DMS79 treated with DMSO at 0.1 percent for 48 hours (cell line): ENCODE results near the gene DIMT1.

Source experiments
- DNase-seq: peaks from one replicate; lab custom pipeline; 2025; lab: John Stamatoyannopoulos, UW

Gene DIMT1

DNA sequence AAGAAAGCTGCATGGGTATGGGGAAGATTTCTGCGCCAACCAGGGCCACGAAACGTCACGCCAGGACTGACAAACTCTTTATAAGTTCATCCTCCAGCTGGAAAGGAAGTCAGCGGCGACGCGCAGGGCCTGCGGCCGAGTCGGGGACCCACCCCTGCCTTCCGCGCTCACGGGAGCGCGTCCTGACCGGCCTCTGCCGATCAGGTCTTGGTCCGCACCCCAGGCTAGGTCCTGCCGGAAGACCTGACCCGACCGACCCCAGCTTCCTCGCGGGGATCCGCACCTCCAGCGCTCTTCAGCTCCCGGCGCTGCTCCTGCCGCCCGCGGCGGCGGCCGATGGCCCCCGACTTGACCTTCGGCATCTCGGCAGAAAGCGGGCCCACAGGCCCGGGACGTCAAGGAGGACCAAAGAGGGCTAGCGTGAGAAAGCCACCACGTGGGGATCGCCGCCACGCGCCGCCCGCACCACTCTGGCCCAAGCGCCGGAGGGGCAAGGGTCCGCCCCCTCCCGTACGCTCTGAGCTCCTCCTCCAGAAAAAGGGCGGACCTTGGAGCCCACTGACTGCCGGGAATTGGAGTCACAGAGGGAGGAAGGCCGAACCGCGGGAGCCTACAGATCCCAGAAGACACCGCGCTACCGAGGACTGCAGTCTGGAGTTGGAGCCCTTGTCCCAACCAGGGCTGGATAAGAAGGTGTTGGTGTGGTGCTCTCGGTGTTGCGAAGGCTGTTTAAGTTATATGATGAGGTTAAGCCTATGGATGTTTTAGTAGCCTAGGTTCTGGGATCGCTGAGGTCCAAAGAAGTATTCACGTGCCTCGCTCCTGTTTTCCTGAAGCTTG lies at the start of gene DIMT1:
Gene DIMT1, minus strand, starts transcription at position 495 of the 840 bp plus-strand sequence. Its CDS starts 133 bp downstream, at position 362.
- peak; percentile 82 for DNase-seq

DNA sequence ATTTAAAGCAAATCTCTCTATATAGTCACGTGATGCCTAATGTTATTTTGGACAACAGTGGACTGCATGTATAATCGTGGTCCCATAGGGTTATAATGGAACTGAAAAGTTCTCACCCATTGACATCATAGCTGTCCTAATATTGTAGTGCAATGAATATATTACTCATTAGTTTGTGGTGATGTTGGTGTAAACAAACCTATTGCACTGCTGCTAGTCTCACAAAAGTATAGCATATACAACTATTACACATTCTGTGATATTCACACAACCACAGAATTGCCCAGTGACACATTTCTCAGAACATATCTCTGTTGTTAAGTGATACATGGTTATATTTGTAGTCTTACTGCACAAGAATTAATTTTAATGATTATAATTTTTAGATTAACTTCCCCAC lies 46.6 kb upstream of the DIMT1 start:
- no peak for DNase-seq

DNA sequence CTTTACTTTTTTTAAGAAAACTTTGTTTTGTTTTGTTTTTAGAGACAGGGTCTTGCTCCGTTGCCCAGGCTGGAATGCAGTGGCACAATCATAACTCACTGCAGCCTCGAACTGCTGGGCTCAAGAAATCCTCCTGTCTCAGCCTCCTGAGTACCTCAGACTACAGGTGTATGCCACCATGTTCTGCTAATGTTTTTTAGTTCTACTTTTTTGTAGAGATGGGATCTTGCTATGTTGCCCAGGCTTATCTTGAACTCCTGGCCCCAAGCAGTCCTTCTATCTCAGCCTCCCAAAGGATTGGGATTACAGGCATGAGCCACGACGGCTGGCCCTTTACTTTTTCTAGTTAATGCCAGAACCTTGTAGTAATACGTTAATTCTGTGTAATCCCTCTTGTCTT lies 44.8 kb upstream of the DIMT1 start:
- no peak for DNase-seq

DNA sequence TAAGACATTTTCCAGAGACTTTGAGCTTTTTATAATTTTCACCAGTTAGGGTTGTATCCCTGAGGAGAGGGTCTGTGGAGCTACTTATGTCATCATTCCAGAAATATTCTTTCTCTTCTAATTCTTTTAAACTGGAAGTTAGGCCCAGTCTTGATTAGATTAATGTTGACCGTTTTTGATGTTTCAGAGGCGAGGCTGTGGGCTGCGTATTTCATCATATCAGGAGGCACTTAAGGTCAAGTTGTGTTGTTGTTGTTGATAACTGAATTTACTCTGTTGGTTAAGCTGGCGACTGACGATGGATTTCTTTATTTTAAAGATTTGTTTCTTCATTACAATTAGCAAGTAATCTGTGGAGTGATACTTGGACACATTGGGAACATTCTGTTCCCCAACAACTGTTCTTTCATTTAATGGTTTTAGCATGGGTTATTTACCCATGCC lies 28.9 kb upstream of the DIMT1 start:
- DNase-seq = no peak

DNA sequence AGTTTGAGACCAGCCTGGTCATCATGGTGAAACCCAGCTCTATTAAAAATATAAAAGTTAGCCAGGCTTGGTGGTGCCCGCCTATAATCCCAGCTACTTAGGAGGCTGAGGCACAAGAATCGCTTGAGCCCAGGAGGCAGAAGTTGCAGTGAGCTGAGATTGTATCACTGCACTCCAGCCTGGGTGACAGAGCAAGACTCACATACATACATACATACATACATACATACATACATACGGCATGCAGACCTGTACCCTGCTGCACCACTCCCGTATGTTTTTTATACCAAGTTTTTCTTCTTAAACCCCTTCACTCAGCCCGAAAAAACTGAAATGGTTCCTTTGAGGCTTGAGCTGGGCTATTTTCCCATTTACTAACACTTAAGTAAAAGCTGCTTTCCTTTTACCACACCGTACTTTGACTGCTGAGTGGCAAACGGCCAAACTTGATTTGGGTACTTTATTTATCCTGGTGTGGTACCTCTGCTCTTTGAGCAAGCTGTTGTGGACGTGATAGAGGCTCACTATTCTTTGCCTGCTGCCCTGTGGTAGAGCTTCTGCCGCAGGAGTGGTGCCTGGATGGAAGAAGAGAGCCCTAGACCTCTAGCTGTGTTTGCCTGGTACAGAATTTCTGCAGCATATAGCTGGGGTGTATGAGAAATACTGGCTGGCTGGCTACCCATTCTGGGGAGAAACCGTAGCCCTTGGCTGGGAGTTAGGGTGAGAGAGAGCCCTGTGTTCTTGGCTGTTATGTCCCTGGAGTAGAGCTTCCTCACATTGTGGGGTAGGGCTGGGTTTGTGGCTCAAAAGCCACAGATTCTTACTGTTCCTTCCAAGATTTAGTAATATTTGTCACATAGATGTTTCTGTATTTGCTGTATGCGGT lies 28.3 kb upstream of the DIMT1 start:
- no peak for DNase-seq

DNA sequence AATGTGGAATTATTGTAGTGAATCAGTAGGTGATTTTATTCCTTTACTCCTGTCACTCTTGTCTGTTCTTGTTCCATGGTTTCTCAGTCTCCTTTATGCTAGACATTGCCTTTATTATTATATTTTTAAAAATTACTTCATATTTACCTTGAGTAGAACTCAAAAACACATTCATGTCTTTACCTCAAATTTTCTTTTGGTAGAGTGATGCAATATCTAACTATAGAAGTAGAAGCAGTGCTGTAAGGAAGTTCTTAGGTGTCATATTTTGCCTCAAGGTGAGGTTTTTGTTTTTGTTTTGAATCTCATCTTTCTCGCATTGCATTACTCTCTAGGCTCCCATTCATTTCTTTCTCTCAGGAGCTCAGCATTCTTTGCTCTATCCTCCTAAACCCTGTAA lies 21.1 kb upstream of the DIMT1 start:
- no peak for DNase-seq

DNA sequence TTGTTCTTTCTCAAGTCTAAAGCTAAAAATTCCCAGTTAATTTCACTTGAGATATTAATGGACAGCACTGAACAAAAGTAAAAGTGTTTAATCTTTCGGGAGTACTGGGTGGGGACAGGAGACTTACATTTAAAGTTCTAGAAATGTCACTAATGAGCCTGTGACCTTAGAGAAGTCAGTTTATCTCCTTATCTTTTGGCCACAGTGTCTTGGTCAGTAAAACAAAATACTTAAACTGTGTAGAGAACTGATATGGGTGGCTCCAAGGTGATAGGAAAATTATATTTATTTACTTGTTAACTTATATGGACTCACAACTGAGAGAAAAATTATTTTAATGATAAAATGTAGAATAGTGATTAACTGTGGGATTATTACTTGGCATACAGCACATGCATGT lies 17.7 kb upstream of the DIMT1 start:
- no peak for DNase-seq

DNA sequence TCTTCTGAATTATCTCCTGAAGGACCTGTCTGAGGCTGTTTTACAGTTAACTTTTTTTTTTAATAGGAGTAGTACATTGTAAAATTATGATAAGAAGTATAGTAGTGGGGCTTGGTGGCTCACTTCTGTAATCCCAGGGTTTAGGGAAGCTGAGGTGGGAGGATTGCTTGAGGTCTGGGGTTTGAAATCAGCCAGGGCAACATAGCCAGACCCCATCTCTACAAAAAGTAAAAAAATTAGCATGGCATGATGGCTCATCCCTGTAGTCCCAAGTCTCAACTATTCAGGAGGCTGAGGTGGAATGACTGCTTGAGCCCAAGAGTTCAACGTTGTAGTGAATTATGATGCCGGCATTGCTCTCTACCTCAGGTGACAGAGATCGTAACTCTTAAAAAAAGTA lies 15.9 kb upstream of the DIMT1 start:
- DNase-seq = no peak

DNA sequence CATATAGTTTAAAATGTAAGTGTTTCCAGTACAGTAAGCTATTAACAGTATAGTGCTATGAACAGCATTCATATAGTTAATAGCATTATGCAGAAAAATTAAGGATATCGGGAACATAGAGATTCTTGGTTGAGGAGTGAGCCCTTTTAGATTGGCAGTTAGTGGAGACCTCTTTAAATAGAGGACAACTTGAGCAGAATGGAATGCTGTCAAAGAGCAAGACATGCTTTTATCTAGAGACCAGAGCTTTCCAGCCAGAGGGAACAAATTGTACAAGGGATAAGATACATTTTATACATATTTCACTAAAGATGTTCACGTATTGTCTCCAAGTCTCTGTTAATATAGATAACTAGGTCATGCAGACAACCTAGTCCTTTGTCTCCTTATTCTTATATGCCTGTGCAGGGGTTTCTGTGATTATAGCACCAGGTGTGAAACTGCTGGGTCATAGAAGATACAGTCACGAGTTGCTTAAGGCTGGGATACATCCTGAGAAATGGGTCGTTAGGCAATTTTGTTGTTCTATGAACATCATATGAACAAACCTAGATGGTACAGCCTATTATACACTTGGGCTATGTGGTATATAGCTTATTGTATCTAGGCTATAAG lies 14.9 kb upstream of the DIMT1 start:
- no peak for DNase-seq

DNA sequence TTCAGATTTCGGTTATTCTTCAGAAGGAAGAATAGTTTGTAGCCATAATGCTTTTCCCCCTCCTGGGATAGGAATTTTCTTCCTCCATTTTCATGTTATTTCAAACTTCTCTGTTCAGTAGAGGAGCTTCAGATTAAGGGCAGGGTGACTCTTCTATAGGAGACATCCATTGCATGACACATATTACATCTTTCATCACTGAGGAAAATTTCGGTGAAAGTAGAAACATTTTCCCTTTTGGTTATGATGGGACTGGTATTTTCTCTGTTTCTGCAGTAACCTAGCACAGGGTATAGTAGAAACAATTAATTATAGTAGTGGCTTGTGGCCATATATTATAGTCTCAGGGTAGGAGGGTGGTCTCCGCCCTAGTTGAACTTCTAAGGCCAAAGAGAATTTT lies 10.0 kb upstream of the DIMT1 start:
- no peak for DNase-seq

DNA sequence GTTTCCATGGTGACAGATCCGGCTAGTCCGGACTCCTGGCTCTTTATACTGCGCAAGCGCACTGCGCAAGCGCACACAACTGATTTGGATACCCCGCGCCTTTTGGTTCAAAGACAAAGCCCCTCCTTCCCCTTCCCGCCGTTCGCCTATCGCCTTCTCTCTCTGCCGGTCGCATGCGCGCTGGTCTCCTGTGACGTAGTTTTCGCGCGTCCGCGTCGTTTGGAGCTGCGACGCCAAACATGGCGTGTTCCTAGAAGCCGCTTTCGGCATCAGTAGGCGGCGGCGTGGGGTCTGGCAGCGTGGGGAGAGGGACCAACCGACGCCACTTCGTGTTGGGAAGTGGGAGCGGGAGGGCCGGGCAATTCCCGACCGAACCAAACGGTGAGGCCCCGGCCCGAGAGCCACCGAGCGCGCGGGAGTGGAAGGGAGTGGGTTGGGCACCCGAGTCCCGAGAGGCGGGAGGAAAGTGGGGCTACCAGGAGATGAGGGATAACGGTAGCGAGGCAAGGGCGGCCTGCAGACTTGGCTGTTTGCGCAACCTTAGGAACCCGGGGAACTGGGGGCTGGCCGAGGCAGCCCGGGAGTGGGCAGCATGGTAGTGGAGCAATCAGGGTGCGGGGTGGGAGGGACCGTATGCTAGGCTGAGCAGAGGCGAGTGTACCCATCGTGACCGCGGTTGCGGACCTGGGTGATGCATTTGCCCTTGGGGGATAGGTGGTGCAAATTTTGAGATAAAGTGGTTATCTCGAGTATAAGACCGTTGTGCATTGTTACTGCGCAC lies 9.0 kb upstream of the DIMT1 start, which contains the start of gene IPO11:
Gene IPO11, plus strand, starts transcription at position 215 of the 781 bp plus-strand sequence. CDS start 24,517 bp downstream, outside the sequence.
- peak; percentile 88 for DNase-seq

DNA sequence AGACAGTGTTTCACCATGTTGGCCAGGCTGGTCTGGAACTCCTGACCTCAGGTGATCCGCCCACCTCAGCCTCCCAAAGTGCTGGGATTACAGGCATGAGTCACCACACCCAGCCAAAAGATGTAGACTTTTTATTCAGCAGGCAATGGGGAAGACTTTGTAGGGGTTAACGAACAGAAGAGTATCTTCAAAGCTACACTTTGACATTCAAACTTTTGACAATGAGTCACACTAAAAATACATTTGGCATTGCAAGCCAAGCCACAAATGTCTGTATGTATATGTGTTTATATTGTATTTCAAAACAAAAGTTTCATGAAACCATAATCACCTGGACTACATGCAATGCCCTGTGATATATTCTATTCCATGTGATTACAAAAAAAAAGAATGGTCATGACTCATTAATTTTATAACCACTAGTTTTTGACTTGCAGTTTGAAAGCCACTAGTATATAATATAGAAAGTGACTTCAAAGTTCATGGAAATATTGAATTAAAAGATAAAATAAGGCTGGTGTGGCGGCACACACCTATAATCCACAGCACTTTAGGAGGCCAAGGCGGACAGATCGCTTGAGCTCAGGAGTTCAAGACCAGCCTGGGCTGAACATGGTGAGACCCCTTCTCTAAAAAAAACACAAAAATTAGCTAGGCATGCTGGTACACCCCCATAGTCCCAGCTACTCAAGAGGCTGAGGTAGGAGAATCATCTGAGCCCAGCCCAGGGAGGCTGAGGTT lies 8.3 kb downstream of the DIMT1 start:
- no peak for DNase-seq

DNA sequence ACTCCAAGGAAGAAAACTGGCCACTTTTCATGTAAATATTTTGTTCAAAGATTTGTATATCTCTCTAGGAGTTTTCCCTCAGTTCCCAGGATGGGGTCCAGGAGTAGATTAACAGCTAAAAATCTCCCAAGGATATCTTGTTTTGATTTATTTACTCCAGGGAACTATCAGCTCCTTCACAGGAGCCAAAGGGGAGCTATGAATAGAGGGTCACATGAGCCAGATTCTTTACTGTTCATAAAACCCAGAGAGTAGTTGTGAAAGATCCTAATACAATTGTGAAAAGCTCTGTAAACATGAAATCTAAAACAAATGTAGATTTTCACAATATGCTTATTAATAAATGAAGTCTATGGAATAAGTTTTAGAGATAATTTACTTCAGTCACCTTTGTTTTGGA lies 16.9 kb downstream of the DIMT1 start:
- DNase-seq = no peak

DNA sequence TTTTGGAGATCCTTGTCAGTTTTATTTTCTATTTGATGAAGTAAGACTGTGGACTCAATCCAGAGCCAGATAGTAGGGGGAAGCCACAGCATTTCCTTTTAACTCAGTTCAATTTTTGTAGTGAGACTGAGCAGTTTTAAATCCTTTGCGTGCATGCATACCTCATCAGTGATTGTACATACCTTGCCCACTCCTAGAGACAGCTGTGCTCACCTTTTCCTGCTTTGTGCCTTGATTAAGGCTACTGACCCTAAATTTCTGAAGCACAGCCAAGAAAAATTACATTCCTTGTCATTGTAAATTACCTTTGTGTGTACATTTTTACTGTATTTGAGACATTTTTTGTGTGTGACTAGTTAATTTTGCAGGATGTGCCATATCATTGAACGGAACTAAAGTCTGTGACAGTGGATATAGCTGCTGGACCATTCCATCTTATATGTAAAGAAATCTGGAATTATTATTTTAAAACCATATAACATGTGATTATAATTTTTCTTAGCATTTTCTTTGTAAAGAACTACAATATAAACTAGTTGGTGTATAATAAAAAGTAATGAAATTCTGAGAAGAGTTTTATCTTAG lies 17.8 kb downstream of the DIMT1 start:
- no peak for DNase-seq

DNA sequence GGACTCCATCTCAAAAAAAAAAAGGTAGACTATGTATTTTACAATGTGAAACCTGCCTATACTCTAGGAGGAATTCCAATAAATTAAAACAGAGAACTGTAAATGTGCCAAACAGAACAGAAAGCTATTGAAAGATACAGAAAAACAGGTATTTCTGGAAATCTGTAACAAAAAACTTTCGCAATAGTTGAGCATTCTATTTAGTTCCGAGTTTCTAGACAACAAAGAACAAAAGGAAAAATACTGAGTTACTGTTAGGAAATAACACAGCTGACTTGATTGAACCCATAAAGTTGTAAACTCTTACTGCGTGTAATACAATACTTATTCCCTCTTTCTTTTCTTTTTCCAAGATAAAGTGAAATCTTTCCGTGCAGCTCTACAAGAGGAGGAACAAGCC lies 18.6 kb downstream of the DIMT1 start:
- no peak for DNase-seq

DNA sequence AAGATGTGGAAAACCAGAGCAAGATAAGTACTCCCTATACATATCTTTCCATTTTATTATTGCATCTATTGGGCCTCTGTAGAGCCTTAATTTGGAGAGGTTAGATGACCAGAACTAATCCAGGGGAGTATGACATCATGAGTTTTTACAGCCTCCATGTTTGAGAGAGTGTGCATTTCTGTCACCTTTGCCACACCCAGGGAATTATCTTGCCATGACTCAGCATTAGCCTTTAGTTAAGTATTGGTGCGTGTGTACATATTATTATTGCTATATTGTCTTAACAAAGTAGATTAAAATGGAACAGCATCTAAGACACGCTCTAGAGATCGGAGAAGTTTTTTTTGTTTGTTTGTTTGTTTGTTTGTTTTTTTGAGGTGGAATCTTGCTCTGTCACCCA lies 27.6 kb downstream of the DIMT1 start:
- no peak for DNase-seq

DNA sequence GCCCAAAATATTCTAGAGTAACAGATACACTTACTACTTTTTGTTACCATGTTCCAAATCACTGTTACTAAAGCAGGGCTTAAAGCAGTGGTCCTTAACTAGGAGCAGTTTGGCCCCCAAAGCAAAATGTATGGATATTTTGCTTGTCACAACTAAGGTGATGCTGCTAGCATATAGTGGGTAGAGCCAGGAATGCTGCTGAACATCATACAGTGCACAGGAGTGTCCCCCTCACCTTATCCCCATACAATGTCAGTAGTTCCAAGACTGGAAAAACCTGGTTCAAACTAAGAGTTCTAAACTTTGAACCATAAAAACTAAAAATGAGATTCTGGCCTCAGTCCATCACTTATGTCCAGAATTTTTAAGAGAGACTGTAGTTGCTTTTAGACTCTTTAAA lies 28.1 kb downstream of the DIMT1 start:
- DNase-seq = no peak

DNA sequence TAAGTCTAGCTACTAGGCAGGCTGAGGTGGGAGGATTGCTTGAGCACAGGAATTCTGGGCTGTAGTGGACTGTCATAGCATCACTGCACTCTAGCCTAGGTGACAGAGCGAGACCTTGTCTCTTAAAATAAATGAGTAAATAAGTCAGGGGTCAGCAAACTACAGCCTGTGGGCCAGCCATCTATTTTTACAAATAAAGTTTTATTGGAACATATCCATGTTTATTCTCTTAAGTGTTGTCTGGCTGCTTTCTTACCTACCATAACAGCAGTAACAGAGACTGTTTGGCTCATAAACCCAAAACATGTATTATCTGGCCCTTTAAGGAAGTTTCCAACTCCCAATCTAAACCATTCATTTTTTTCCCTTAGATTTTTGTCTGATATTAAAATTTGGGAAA lies 29.6 kb downstream of the DIMT1 start:
- no peak for DNase-seq

DNA sequence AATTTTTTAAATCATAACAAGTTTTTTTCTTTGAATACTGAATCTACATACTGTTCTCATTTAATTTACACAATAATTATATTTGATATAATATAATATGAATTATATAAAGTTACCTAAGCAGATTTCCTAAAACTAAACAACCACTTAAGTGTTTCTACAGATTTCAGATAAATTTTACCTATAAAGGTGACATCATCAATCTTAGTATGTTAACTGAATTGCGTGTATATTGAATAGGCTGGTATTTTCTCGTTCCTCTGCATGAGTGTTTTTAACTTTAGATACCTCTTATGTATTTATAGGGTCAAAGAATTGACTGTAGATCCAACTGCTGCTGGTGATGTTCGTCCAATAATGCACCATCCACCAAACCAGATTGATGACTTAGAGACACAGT lies 30.3 kb downstream of the DIMT1 start:
- no peak for DNase-seq

DNA sequence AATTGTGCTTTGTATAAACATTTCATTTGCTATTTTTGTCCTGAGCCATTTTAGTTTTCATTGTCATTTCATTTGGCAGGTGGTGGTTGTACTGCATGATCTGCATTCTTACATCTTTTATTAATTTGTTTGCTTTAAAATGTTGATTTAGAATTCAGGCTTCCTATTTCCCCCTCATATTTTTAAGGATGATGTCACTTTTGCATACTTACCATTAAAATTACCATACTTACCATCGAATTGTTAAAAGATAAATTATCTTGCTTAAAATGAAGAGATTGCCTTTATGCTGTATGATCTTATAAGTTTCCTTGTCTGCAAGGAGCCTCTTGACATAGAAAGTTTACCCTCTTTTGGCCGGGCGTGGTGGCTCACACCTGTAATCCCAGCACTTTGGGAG lies 31.1 kb downstream of the DIMT1 start:
- DNase-seq = no peak

DNA sequence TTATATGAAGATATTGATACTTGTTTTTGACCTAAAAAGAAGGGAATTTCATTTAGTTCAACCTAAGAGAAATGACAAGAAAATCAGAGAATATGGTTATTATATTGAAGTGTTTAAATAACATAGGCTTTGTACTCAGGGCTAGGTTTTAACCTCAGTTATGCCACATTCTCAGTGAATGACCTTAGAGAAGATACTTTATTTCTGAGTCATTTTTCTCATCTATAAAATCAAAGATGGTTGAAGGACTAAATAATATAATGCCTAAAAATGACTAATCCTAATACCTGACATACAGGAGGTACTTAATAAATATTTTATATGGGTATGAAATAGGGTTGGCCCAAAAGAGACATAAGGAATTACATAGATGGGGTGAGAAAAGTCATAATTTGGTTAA lies 32.3 kb downstream of the DIMT1 start:
- DNase-seq = no peak
